Coronary artery (tissue), 2 donors: Measurements from ENCODE around the gene MOGAT2.
A peak's percentile ranks its signal among the peaks of the same experiment; 100 is the strongest.

Source experiments
- DNase-seq: peaks from one replicate; pipeline ENCODE4 v3.0.0-alpha.2; 2017; ENCODE audit warnings: low spot score
- H3K27ac ChIP-seq, 2 donors: fragments of 200-600 bp; sonication (generic); one replicate each; pipeline ENCODE4 v1.5.1; 2016 to 2019
- H3K4me3 ChIP-seq: fragments of 200-600 bp; sonication (generic); 2 replicates; pipeline ENCODE4 v1.5.1; 2016; ENCODE audit warnings: mild to moderate bottlenecking, moderate library complexity
- TF ChIP-seq, protein P1 (sequence below): fragments of 200-600 bp; sonication (generic); IDR thresholded peaks from one replicate; pipeline ENCODE4 v1.5.1; 2019; ENCODE audit warnings: antibody characterized with exemption

The MOGAT2 gene

DNA sequence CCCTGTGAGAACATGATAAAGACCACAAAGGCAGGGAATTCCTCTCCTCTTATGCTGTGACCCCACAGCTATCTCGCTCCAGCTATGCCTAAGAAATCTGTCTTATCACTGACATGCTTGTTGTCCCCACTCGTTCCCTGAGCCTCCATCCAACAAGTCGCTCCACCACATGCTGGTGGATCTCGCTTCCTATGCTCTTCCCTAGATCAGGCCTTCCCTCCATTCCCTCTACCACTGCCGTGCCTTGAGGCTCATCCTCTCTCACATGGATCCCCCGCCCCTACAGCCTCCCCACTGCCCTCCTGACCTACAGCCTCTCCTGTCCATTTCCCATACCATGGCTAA lies 49.6 kb downstream of the MOGAT2 start:
- DNase-seq = no peak
- H3K4me3 ChIP-seq = no peak overlapping the region

DNA sequence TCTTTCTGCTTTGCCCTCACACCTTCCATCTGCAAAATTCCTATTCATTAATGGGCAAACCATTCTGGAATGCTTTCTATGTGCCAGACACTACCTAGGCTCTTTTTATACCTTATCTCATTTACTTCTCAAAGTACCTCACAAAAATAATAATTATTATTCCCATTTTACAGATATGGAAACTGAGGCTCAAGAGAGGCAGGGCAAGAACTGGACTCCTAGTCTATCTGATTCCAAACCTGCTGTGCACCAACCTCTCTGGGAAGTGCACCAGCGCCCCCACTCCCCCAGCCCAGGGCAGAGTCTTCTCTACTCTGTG lies 50.1 kb downstream of the MOGAT2 start:
- no peak for DNase-seq
- Histone ChIP-seq H3K4me3 (peak overlapping the region; percentile 76), H3K27ac (no peak overlapping the region)

More for the DNA sequence above, 49.6 kb downstream of the MOGAT2 start:
- TF ChIP-seq, protein P1, sequence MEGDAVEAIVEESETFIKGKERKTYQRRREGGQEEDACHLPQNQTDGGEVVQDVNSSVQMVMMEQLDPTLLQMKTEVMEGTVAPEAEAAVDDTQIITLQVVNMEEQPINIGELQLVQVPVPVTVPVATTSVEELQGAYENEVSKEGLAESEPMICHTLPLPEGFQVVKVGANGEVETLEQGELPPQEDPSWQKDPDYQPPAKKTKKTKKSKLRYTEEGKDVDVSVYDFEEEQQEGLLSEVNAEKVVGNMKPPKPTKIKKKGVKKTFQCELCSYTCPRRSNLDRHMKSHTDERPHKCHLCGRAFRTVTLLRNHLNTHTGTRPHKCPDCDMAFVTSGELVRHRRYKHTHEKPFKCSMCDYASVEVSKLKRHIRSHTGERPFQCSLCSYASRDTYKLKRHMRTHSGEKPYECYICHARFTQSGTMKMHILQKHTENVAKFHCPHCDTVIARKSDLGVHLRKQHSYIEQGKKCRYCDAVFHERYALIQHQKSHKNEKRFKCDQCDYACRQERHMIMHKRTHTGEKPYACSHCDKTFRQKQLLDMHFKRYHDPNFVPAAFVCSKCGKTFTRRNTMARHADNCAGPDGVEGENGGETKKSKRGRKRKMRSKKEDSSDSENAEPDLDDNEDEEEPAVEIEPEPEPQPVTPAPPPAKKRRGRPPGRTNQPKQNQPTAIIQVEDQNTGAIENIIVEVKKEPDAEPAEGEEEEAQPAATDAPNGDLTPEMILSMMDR = no peak
- H3K27ac ChIP-seq = no peak overlapping the region

DNA sequence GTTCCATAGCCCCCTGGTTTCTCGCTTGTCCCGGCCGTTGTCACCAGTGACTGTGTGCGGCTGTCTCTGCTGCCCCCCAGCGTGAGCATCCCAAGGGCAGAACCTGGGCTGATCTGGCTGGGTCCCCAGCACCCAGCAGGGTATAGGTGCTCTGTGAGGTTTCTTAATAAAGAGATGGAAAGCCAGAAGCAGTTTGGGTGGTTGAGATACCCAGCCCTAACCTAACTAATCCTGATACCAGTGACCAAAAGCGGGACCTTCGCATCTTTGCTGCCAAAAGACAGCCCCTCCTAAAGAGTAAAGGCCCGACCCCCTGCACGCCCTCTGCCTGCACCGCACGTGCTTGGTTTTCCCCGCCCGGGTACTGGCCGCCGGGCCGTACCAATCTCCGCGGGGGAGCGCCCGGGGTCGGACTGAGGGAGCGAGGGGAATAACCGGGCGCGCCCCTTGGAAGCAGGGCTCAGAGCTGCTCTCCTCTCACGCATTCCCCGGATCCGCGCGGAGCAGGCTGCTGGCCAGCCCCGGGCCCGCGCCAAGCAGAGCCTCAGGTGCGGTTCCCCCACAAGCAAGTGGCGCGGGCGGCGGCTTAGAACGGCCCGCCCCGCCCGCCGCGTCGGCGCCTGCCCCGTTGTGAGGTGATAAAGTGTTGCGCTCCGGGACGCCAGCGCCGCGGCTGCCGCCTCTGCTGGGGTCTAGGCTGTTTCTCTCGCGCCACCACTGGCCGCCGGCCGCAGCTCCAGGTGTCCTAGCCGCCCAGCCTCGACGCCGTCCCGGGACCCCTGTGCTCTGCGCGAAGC lies 50.7 kb downstream of the MOGAT2 start, which contains the start of gene DGAT2:
DGAT2 (plus strand) TSS at position 667 of the 797 bp plus-strand sequence. CDS start 214 bp downstream, outside the sequence.
- peak within 1 kb of the TSS; percentile 76 for H3K4me3 ChIP-seq
- no peak within 1 kb of the TSS for H3K27ac ChIP-seq
- TF ChIP-seq, protein P1 = no peak
- DNase-seq = no peak

More for the DNA sequence above, 50.1 kb downstream of the MOGAT2 start:
- TF ChIP-seq, protein P1 = no peak

DNA sequence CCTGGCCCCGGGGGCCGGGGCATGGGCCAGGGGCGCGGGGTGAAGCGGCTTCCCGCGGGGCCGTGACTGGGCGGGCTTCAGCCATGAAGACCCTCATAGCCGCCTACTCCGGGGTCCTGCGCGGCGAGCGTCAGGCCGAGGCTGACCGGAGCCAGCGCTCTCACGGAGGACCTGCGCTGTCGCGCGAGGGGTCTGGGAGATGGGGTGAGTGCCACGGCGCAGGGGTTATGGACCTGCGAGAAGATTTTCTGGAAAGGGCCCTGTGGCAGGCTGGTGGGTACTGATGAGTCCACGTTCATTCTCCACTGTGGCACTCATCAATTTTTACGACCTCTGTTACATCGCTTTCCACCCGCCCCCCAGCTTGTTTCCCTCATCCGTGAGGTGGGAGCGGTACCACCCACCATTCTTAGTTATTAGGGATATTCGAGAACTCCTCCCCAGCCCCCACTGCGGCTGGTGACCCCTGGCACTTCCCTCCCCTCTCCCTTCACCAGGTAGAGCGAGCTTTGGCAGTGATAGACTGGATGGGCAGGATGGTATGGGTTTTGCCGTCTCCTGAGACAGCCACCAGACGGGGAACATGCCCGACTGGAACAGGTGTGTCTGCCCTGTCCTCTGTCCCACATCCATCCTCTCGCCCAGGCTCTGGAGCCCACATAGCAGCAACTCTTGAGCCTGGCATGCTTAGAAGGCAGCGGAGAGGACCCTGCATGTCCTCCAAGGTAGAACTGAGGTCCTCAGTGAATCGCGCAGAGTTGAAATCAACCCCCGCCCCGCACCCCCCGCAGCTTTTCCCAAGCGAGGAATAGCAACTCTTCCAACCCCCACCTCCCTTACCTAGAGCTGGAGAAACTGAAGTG lies 51.5 kb downstream of the MOGAT2 start:
- no peak for DNase-seq
- peak overlapping the region; percentile 76 for H3K4me3 ChIP-seq
- TF ChIP-seq, protein P1 = no peak
- no peak overlapping the region for H3K27ac ChIP-seq

DNA sequence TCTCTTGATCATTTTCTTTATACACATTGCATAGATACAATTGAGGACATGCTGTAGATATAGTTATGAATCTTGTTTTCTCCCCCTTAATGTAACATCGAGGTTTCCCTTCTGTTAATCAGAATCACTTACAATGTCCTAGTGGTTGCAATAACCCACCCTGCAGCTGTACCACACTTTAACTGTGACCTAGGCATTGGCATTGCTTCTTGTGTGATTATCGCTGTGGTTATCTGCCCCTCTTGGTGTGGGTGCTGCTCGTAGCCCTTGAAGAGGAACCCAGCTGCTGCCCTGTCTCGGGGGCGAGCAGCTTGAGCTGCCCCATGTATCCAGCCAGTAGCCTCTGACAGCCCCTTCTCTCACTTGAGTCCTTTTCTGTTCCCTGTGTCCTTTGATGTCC lies 52.5 kb downstream of the MOGAT2 start:
- TF ChIP-seq, protein P1 = no peak
- H3K4me3 ChIP-seq = no peak overlapping the region
- DNase-seq = no peak
- no peak overlapping the region for H3K27ac ChIP-seq

DNA sequence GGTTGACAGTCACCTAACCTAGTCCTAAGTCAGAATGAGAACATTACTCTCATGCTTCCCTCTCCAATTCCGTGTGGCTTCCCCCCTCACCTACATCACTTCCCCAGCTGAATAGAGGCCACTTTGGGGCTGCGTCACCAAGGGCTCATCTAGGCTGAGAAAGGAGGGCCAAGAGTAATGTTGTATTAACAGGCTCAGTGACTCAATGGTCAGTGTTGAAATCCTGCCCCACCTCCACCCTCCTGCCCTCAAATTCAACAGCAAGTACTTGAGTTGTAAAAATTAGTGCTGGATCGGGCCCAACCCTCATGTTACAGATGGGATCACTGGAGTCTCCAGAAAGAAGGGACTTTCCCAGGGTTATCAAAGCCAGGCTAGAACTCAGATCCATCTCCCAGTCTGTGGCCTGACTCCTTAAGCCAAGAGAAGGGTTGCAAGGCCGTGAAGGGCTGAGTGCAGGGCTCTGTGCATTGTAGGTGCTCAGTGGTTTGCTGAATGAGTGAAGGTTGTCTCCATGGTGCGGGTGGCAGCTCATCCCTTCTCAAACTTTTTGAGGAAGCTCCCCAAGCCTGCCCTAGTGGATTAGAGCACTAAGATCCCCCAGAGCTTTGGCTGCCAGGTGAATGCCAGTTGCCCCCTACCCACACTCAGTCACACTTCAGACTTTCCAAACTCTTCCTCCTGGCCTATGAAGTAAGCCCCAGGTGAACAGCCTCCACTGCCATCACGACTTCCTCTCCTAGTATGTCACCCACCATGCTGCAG lies 54.2 kb downstream of the MOGAT2 start:
- no peak overlapping the region for H3K27ac ChIP-seq
- H3K4me3 ChIP-seq = no peak overlapping the region
- no peak for DNase-seq
- TF ChIP-seq, protein P1 = no peak
